HEK293 (cell line): ENCODE measurements around the gene HHAT.

Source experiments
- BCL11A ChIP-seq: fragments of 450-650 bp; formaldehyde crosslinking; IDR thresholded peaks from 2 replicates; pipeline ENCODE4 v1.5.1; 2016; ENCODE audit warnings: low read depth, missing biosample characterization, missing genetic modification characterization
- ZNF24 ChIP-seq: fragments of 450-650 bp; formaldehyde crosslinking; IDR thresholded peaks from 2 replicates; pipeline ENCODE4 v1.5.1; 2016; ENCODE audit warnings: missing biosample characterization, missing genetic modification characterization
- ZNF530 ChIP-seq: fragments of 450-650 bp; formaldehyde crosslinking; IDR thresholded peaks from 2 replicates; pipeline ENCODE4 v1.5.1; 2016; ENCODE audit warnings: low read depth, missing biosample characterization, missing genetic modification characterization
- TF ChIP-seq, protein P1 (sequence below): fragments of 450-650 bp; formaldehyde crosslinking; IDR thresholded peaks from 2 replicates; pipeline ENCODE4 v1.5.1; 2016; ENCODE audit warnings: missing biosample characterization, missing genetic modification characterization

DNA sequence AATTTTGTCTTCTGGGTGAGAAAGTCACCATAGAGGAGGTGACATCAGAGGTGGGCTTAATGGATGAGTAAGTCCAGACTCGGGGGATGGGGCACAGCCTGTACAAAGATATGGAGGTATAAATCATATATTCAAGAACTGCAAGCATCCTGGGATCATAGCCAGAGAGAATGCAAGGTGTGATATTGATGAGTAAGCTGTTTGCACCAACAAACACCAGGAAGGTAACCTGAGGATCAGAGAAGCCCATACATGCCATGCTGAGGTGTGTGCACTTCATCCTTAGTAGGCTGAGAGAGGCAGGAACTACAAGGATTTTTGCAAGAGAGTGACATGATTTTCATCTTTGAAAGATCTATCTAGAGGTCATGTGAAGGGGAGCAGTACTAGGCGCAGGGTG, 306.4 kb downstream of the HHAT start:
- TF ChIP-seq BCL11A (tag by site-specific recombination) = no peak
- TF ChIP-seq, protein P1, sequence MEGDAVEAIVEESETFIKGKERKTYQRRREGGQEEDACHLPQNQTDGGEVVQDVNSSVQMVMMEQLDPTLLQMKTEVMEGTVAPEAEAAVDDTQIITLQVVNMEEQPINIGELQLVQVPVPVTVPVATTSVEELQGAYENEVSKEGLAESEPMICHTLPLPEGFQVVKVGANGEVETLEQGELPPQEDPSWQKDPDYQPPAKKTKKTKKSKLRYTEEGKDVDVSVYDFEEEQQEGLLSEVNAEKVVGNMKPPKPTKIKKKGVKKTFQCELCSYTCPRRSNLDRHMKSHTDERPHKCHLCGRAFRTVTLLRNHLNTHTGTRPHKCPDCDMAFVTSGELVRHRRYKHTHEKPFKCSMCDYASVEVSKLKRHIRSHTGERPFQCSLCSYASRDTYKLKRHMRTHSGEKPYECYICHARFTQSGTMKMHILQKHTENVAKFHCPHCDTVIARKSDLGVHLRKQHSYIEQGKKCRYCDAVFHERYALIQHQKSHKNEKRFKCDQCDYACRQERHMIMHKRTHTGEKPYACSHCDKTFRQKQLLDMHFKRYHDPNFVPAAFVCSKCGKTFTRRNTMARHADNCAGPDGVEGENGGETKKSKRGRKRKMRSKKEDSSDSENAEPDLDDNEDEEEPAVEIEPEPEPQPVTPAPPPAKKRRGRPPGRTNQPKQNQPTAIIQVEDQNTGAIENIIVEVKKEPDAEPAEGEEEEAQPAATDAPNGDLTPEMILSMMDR = no peak
- no peak for TF ChIP-seq ZNF530 (tag by site-specific recombination)
- no peak for TF ChIP-seq ZNF24 (tag by site-specific recombination)
